Transverse colon (tissue), 4 donors: Measurements from ENCODE around the gene RNF19B. TPM values are rescaled to one million over a fixed set of nuclear protein-coding genes. Genes with fewer than 3 reads are reported as not detected.

ENCODE experiments used
- DNase-seq: peaks from one replicate; pipeline ENCODE4 v3.0.0-alpha.2; 2019
- H3K27ac ChIP-seq, 4 donors: fragments of 200-600 bp; sonication (generic); 2 replicates each; pipeline ENCODE4 v1.5.1; 2016 to 2018; ENCODE audit warnings: inconsistent platforms in 4 of 4
- H3K27me3 ChIP-seq: fragments of 200-600 bp; sonication (generic); 2 replicates; pipeline ENCODE4 v1.5.1; 2017; ENCODE audit warnings: inconsistent platforms
- H3K36me3 ChIP-seq, 4 donors: fragments of 200-600 bp; sonication (generic); 2 replicates each; pipeline ENCODE4 v1.5.1; 2017 to 2019; ENCODE audit warnings: inconsistent platforms in 4 of 4
- H3K4me1 ChIP-seq, 4 donors: fragments of 200-600 bp; sonication (generic); 2 replicates each; pipeline ENCODE4 v1.5.1; 2017 to 2020; ENCODE audit warnings: inconsistent platforms in 4 of 4
- H3K4me3 ChIP-seq, 4 donors: fragments of 200-600 bp; sonication (generic); 1 replicate in 1 of 4; 2 replicates in 3 of 4; pipeline versions ENCODE4 v1.5.1 to v1.6.1; 2017 to 2019; ENCODE audit warnings: inconsistent platforms in 4 of 4
- H3K9me3 ChIP-seq, 2 donors: fragments of 200-600 bp; sonication (generic); 2 replicates each; pipeline ENCODE4 v1.5.1; 2017 to 2019; ENCODE audit warnings: inconsistent platforms in 2 of 2
- EP300 ChIP-seq: sonication (generic); formaldehyde crosslinking; IDR thresholded peaks from one replicate; pipeline ENCODE4 v1.6.1; 2017; ENCODE audit warnings: antibody characterized with exemption, low read depth
- POLR2A ChIP-seq: fragments of 450-650 bp; IDR thresholded peaks from one replicate; pipeline ENCODE4 v1.6.1; 2016; ENCODE audit warnings: antibody characterized with exemption, mild to moderate bottlenecking, moderate library complexity
- POLR2AphosphoS5 ChIP-seq, 3 donors: sonication (generic); formaldehyde crosslinking; IDR thresholded peaks; one replicate each; pipeline ENCODE4 v1.6.1; 2016; ENCODE audit warnings: antibody characterized with exemption in 3 of 3
- WGBS, 2 donors: methylation state at CpG; one replicate each; pipeline ENCODE4 v1.1.5; 2018; ENCODE audit warnings: low coverage in 1 of 2; 5-methylcytosine and 5-hydroxymethylcytosine counted together
- in situ Hi-C, 4 donors: fragments of 200-750 bp; cut with MboI; loops; one replicate each; pipeline versions ENCODE4 v1.15.0 to v1.15.1; 2017; ENCODE audit warnings: low sequenced_read_pairs in 3 of 4, low pct_ligation_motif_present in 1 of 4, low pct_unique_long_range_greater_than_20kb in 1 of 4
- intact Hi-C: fragments of 100-400 bp; cut with DNase I; formaldehyde crosslinking; loops from one replicate; pipeline ENCODE4 v1.15.1; 2023; ENCODE audit warnings: low total_unique reads
- total RNA-seq, 4 donors: library from RNA; depleted of rRNA; stranded (reverse); fragments of >200 nt; gene quantifications; one replicate each; pipeline ENCODE4 v1.1.0, GENCODE V29; 2016
- TF ChIP-seq, protein P1 (sequence below), 5 experiments: fragments of 200-600 bp in 3 of 5; fragments of 450-650 bp in 2 of 5; sonication (generic) in 3 of 5; IDR thresholded peaks; 1 replicate in 2 of 5; 2 replicates in 3 of 5; pipeline ENCODE4 v1.5.1; 2016 to 2017; ENCODE audit warnings: antibody characterized with exemption in 5 of 5, inconsistent platforms in 3 of 5, mild to moderate bottlenecking in 2 of 5, moderate library complexity in 1 of 5

Gene RNF19B
- total RNA-seq, 4 donors from 2014 or later: 22.5 to 83.8 (median 62.0) TPM

DNA sequence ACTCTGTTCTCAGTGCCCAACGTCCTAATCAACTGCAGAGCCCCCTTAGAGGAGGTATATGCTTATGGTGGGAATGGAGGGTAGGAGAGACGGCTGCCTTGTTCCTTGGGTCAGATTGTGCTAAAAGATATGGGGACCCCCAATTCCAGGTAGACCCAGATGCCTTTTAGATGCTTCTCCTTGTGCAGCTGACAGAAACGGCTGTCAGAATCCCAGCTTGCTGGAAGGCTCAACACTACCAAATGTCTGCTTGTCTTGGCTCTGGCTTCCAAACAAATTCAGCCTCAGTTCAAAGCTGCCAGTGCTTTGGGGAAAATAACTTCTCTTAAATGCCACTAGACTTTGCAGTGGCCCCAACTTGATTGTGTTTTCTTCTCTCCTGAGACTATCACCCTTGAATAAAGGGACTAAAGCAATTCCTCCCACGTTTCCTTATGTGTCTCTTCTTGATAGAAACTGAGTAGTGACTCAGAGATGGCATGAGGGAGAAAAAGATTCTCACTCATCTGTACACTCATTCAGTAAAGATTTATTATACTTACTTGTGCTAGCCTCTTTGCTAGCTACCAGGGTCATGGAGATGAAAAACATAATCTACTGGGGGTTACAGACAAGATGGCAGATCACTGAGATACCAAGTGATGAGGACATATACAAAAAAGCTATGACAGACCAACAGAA is 3.4 kb upstream of the RNF19B start:
- in situ Hi-C loops: no loop called here
- WGBS, 2 donors: 75% methylated on average over 4 of the region's 4 CpGs; no CpG with 5 or more reads in 1 of the 2 donors
- DNase-seq: no peak
- intact Hi-C loops: no loop called here
- Histone ChIP-seq H3K4me1 (peaks cover 0 to 12% (median 6%) of the 10 kb centered on the region in 4 donors), H3K9me3 (no peaks in the 10 kb centered on the region), H3K4me3 (no peak overlapping the region), H3K27ac (no peak overlapping the region), H3K36me3 (no peaks in the 10 kb centered on the region), H3K27me3 (peaks cover 12% of the 10 kb centered on the region)
- TF ChIP-seq EP300 (no peak), POLR2A (no peak), POLR2AphosphoS5 (IDR thresholded peaks at IDR 0.05) (no peak)
- TF ChIP-seq, protein P1, sequence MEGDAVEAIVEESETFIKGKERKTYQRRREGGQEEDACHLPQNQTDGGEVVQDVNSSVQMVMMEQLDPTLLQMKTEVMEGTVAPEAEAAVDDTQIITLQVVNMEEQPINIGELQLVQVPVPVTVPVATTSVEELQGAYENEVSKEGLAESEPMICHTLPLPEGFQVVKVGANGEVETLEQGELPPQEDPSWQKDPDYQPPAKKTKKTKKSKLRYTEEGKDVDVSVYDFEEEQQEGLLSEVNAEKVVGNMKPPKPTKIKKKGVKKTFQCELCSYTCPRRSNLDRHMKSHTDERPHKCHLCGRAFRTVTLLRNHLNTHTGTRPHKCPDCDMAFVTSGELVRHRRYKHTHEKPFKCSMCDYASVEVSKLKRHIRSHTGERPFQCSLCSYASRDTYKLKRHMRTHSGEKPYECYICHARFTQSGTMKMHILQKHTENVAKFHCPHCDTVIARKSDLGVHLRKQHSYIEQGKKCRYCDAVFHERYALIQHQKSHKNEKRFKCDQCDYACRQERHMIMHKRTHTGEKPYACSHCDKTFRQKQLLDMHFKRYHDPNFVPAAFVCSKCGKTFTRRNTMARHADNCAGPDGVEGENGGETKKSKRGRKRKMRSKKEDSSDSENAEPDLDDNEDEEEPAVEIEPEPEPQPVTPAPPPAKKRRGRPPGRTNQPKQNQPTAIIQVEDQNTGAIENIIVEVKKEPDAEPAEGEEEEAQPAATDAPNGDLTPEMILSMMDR (IDR thresholded peaks at IDR 0.05): no peak

DNA sequence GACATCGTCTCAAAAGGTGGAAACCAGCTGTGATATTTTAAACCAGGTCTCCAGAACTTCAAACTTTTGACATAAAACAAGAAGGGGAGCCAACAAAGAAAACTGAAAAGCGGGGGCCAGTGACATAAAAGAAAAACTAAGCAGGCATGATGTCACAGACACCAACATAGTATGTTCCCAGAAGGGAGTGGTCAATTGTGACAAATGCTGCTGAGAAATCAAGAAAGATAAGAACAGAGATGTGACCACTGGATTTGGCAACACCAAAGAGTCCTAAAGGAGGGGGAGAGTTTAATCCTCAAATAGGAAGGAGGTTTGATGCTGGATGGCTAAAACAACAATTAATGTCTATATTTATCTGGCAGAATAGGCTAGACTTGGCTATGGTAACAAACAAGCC is 2.3 kb upstream of the RNF19B start:
- peaks cover 3% of the 10 kb centered on the region for H3K27me3 ChIP-seq
- intact Hi-C loops (no loop called here), in situ Hi-C loops (no loop called here)
- no peaks in the 10 kb centered on the region for H3K36me3 ChIP-seq
- WGBS, 2 donors: 92 to 94% methylated on average over 2 of the region's 2 CpGs
- H3K9me3 ChIP-seq: no peaks in the 10 kb centered on the region
- no peak overlapping the region for H3K4me3 ChIP-seq
- H3K27ac ChIP-seq: no peak overlapping the region
- TF ChIP-seq, protein P1 (IDR thresholded peaks at IDR 0.05): no peak
- TF ChIP-seq POLR2AphosphoS5 (IDR thresholded peaks at IDR 0.05) (no peak), EP300 (no peak), POLR2A (no peak)
- no peak for DNase-seq
- H3K4me1 ChIP-seq: peaks cover 6 to 16% (median 12%) of the 10 kb centered on the region in 4 donors

DNA sequence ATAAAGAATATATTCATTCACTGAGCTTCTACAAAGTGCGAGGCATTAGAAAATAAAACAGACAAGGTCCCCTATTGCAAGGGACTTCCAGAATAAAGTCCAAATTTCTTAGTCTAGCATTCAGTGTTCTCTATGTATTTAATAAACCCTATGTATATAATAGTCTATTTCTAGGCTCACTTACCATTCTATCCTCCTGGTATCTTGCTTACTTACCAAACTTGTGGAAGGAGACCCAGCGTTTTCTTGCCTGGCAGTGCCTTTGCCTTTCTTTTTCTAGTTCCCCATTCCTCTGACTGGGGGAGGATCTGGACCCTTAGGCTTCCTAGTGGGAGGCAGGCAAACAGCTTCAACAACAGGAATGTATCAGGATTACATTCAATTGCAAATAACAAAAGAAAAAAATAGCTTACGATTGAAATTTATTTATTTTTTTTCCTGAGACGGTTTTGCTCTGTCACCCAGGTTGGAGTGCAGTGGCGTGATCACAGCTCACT is 690 bp upstream of the RNF19B start:
- in situ Hi-C loops: no loop called here

DNA sequence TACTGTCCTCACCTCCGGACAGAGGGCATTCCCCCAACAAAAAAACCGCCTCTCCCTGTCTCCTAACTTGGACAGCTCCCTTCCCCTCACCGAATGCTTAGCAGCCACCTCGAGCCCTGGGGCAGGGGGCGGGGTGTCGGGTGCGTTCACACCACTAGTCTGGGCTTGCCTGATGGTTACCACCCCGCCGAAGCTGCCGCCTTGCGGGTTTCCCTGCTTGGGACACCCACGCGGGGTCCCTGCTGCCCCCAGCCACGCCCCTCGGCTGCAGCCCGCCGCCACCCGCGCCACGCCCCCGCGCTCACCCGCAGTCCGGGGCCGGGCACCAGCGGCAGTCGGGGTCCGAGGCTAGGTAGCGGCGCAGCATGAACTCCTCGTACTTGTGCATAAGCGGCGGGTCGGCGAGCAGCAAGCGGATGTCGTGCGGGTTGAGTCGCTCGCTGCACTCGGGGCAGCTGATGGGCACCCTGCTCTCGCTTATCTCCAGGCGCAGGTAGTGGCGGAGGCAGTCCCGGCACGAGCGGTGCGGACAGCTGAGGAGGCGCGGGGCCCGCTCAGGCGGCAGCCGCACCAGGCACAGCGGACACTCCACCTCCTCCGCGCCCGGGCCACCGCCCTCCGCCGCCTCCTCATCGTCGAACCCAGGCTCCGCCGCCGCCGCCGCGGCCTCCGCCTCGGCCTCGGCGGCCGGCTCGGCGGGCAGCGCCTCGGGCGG is 706 bp downstream of the RNF19B start:
- in situ Hi-C loops (no loop called here), intact Hi-C loops (no loop called here)
- Histone ChIP-seq H3K4me1 (peaks cover 6 to 34% (median 27%) of the 10 kb centered on the region in 4 donors), H3K4me3 (peak overlapping the region; percentile 48 to 93 (median 78)), H3K36me3 (no peaks in the 10 kb centered on the region), H3K27me3 (no peaks in the 10 kb centered on the region), H3K9me3 (no peaks in the 10 kb centered on the region), H3K27ac (peak overlapping the region; percentile 97 to 100 (median 98))
- peak; percentile 72 for DNase-seq
- WGBS, 2 donors: 0 to 1% methylated on average over 1 to 50 of the region's 78 CpGs
- TF ChIP-seq, protein P1 (IDR thresholded peaks at IDR 0.05): peak in 3 of 5 experiments; percentile 6 to 50 (median 29)
- peak; percentile 19 for TF ChIP-seq POLR2A
- no peak for TF ChIP-seq EP300
- TF ChIP-seq POLR2AphosphoS5 (IDR thresholded peaks at IDR 0.05): peak in 1 of 3 donors; percentile 55

More for the DNA sequence above, 690 bp upstream of the RNF19B start:
- intact Hi-C loops: no loop called here
- Histone ChIP-seq H3K36me3 (no peaks in the 10 kb centered on the region), H3K9me3 (no peaks in the 10 kb centered on the region), H3K27ac (peak overlapping the region; percentile 97 to 100 (median 98)), H3K4me1 (peaks cover 6 to 32% (median 25%) of the 10 kb centered on the region in 4 donors), H3K27me3 (no peaks in the 10 kb centered on the region), H3K4me3 (peak overlapping the region in 2 of 4 donors; percentile 48 to 69)
- no peak for DNase-seq
- TF ChIP-seq, protein P1 (IDR thresholded peaks at IDR 0.05): no peak
- TF ChIP-seq EP300: no peak
- no peak for TF ChIP-seq POLR2AphosphoS5 (IDR thresholded peaks at IDR 0.05)
- no peak for TF ChIP-seq POLR2A
- 76 to 83% methylated on average over 5 of the region's 5 CpGs for WGBS, 2 donors
